HL-60 (cell line): ENCODE measurements around the gene COL1A2.

Experiments
- GABPA ChIP-seq: IDR thresholded peaks from 2 replicates; pipeline ENCODE4 v1.6.1; 2012; ENCODE audit warnings: low read depth
- POLR2AphosphoS5 ChIP-seq: IDR thresholded peaks from 2 replicates; pipeline ENCODE4 v1.6.1; 2012; ENCODE audit warnings: low read depth
- SPI1 ChIP-seq: IDR thresholded peaks from 2 replicates; pipeline ENCODE4 v1.6.1; 2012; ENCODE audit warnings: low read depth, mild to moderate bottlenecking, borderline replicate concordance
- TF ChIP-seq, protein P1 (sequence below): IDR thresholded peaks from one replicate; pipeline ENCODE4 v1.5.1; 2011; ENCODE audit warnings: low read length, control low read depth, inconsistent platforms; ENCODE audit not compliant: insufficient read depth

GRCh38 chr7:94453898-94454297, 59.2 kb downstream of the COL1A2 start:
- no peak for TF ChIP-seq POLR2AphosphoS5
- TF ChIP-seq, protein P1, sequence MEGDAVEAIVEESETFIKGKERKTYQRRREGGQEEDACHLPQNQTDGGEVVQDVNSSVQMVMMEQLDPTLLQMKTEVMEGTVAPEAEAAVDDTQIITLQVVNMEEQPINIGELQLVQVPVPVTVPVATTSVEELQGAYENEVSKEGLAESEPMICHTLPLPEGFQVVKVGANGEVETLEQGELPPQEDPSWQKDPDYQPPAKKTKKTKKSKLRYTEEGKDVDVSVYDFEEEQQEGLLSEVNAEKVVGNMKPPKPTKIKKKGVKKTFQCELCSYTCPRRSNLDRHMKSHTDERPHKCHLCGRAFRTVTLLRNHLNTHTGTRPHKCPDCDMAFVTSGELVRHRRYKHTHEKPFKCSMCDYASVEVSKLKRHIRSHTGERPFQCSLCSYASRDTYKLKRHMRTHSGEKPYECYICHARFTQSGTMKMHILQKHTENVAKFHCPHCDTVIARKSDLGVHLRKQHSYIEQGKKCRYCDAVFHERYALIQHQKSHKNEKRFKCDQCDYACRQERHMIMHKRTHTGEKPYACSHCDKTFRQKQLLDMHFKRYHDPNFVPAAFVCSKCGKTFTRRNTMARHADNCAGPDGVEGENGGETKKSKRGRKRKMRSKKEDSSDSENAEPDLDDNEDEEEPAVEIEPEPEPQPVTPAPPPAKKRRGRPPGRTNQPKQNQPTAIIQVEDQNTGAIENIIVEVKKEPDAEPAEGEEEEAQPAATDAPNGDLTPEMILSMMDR, result no peak
- no peak for TF ChIP-seq SPI1
- TF ChIP-seq GABPA, result no peak
